ENCODE results near the gene PTTG1IP. TPM values are rescaled to one million over a fixed set of nuclear protein-coding genes. Genes with fewer than 3 reads are reported as not detected.

Gene PTTG1IP
- total RNA-seq, 2 experiments from 2014 or later: 38.9 to 58.1 TPM

DNA sequence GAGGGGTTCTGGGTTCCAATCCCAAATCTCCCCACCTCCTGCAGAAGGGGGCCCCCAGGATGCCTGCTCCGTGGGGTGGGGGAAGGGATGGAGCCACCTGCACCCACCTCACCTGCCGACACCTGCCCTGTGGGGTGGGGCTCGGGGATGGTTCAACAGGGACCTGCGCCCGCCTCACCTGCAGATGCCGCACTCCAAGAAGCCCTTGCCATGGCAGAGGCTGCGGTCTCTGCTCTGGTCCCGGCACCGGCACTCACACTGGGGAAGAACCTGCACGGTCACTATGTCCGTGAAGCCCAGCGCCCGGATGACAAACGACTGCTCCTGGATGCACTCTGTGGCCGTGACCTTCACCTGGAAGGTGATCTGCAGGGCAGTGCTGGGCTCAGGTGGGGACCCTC lies 18.1 kb upstream of the PTTG1IP start:
- Histone ChIP-seq H3K27ac (ENCODE audit: low read depth, low read length, poor library complexity, severe bottlenecking) (no peak overlapping the region), H3K9me2 (ENCODE audit: insufficient read depth, low read length) (no peaks in the 10 kb centered on the region), H3K4me3 (ENCODE audit: low read depth, low read length, poor library complexity, severe bottlenecking) (no peak overlapping the region), H3K36me3 (ENCODE audit: insufficient read depth, low read length) (no peaks in the 10 kb centered on the region), H4K20me1 (ENCODE audit: insufficient read depth, low read length) (no peaks in the 10 kb centered on the region), H3K4me2 (ENCODE audit: low read length) (no peak overlapping the region), H3K9me3 (ENCODE audit: low read length) (no peaks in the 10 kb centered on the region), H3K79me2 (ENCODE audit: insufficient read depth, low read depth, low read length) (no peaks in the 10 kb centered on the region), H2AFZ (ENCODE audit: low read length) (no peak overlapping the region), H3K4me1 (ENCODE audit: insufficient read depth, low read length, poor library complexity, severe bottlenecking) (no peaks in the 10 kb centered on the region)
- intact Hi-C loops (cut with micrococcal nuclease; ENCODE audit: unreplicated experiment): loop anchor here (1.0 to 2.0 kb wide), 2 partner anchors 19 to 41 kb away; no protein-coding TSS in a partner anchor
- BruUV-seq (replicated peaks): no TSS peak
- ChIA-PET CTCF (ENCODE audit: unreplicated experiment) (no interaction called here), POLR2A (no interaction called here)
- no peak for TF ChIP-seq EZH2phosphoT487 (IDR thresholded peaks at IDR 0.05; ENCODE audit: borderline replicate concordance, low read depth, low read length)
- TF ChIP-seq, protein P1, sequence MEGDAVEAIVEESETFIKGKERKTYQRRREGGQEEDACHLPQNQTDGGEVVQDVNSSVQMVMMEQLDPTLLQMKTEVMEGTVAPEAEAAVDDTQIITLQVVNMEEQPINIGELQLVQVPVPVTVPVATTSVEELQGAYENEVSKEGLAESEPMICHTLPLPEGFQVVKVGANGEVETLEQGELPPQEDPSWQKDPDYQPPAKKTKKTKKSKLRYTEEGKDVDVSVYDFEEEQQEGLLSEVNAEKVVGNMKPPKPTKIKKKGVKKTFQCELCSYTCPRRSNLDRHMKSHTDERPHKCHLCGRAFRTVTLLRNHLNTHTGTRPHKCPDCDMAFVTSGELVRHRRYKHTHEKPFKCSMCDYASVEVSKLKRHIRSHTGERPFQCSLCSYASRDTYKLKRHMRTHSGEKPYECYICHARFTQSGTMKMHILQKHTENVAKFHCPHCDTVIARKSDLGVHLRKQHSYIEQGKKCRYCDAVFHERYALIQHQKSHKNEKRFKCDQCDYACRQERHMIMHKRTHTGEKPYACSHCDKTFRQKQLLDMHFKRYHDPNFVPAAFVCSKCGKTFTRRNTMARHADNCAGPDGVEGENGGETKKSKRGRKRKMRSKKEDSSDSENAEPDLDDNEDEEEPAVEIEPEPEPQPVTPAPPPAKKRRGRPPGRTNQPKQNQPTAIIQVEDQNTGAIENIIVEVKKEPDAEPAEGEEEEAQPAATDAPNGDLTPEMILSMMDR (conservative IDR thresholded peaks at IDR 0.05; ENCODE audit: low read length): no peak
- DNase-seq (ENCODE audit: low spot score): no peak

DNA sequence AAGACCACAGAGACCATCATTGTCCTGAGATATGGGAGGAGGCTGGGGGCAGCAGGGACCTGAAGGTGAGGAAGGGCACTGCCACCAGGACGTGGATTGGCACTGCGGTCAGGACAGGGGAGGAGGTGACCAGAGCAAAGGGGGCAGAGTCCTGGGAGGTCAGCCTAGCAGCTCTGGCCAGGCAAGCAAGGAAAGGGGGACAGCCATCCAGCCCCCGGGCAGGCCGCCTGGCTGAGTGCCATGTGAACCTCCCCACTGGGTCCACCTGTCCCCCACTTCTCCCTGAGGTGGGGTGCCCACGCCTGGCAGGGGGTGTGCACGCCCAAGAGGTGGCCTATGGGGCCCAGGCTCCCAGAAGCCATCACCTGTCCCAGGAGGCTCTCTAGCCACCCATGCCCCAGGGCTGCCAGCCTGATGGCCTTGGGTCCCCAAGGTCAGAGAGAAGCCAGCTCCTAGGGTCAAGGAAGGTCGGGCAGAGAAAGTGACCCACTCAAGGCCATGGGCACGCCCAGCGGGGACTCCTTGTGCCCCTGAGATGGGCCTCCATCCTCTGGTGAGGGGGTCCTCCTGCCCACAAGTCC lies 17.6 kb upstream of the PTTG1IP start:
- Histone ChIP-seq H3K4me2 (ENCODE audit: low read length) (no peak overlapping the region), H3K36me3 (ENCODE audit: insufficient read depth, low read length) (no peaks in the 10 kb centered on the region), H4K20me1 (ENCODE audit: insufficient read depth, low read length) (no peaks in the 10 kb centered on the region), H3K79me2 (ENCODE audit: insufficient read depth, low read depth, low read length) (no peaks in the 10 kb centered on the region), H3K4me1 (ENCODE audit: insufficient read depth, low read length, poor library complexity, severe bottlenecking) (no peaks in the 10 kb centered on the region), H3K9me3 (ENCODE audit: low read length) (no peaks in the 10 kb centered on the region), H2AFZ (ENCODE audit: low read length) (no peak overlapping the region), H3K4me3 (ENCODE audit: low read depth, low read length, poor library complexity, severe bottlenecking) (no peak overlapping the region), H3K27ac (ENCODE audit: low read depth, low read length, poor library complexity, severe bottlenecking) (no peak overlapping the region), H3K9me2 (ENCODE audit: insufficient read depth, low read length) (no peaks in the 10 kb centered on the region)
- no TSS peak for BruUV-seq (replicated peaks)
- DNase-seq (ENCODE audit: low spot score): no peak
- ChIA-PET CTCF (ENCODE audit: unreplicated experiment) (no interaction called here), POLR2A (no interaction called here)
- intact Hi-C loops (cut with micrococcal nuclease; ENCODE audit: unreplicated experiment): no loop called here
- TF ChIP-seq, protein P1 (conservative IDR thresholded peaks at IDR 0.05; ENCODE audit: low read length): no peak
- TF ChIP-seq EZH2phosphoT487 (IDR thresholded peaks at IDR 0.05; ENCODE audit: borderline replicate concordance, low read depth, low read length): no peak

DNA sequence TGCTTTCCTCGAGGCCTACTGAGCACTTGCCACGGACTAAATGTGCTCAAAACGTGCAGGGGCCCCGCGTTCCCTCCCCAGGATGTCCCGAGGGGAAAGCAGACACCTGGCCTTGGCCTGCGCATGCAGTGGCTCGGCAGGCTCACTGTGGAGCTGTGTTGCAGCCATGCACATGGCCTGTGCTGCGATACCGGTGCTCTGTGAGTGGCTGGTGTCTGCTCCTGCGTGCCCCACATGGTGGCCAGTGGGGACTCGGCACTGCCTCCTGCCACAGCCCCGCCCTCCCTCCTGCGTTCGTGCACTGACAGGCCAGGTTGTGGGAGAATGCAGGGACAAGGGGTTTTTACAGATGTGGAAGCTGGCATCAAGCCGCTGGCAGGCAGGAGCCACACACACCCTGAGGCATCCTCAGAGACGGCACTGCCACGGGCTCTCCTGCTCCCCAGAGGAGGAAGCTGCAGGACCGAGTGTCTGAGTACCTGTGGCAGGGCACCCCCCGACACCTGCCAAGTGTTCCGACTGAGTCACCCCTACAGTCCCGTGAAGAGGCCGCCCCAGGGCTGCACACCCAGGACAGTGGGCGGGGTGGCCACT lies 16.9 kb upstream of the PTTG1IP start:
- no peaks in the 10 kb centered on the region for H3K9me3 ChIP-seq (ENCODE audit: low read length)
- BruUV-seq (replicated peaks): no TSS peak
- no peak overlapping the region for H2AFZ ChIP-seq (ENCODE audit: low read length)
- H3K36me3 ChIP-seq (ENCODE audit: insufficient read depth, low read length): no peaks in the 10 kb centered on the region
- ChIA-PET POLR2A (no interaction called here), CTCF (ENCODE audit: unreplicated experiment) (no interaction called here)
- H3K4me1 ChIP-seq (ENCODE audit: insufficient read depth, low read length, poor library complexity, severe bottlenecking): no peaks in the 10 kb centered on the region
- H3K4me2 ChIP-seq (ENCODE audit: low read length): no peak overlapping the region
- no peak overlapping the region for H3K27ac ChIP-seq (ENCODE audit: low read depth, low read length, poor library complexity, severe bottlenecking)
- TF ChIP-seq EZH2phosphoT487 (IDR thresholded peaks at IDR 0.05; ENCODE audit: borderline replicate concordance, low read depth, low read length): no peak
- TF ChIP-seq, protein P1 (conservative IDR thresholded peaks at IDR 0.05; ENCODE audit: low read length): no peak
- no peak overlapping the region for H3K4me3 ChIP-seq (ENCODE audit: low read depth, low read length, poor library complexity, severe bottlenecking)
- DNase-seq (ENCODE audit: low spot score): no peak
- no peaks in the 10 kb centered on the region for H3K79me2 ChIP-seq (ENCODE audit: insufficient read depth, low read depth, low read length)
- H3K9me2 ChIP-seq (ENCODE audit: insufficient read depth, low read length): no peaks in the 10 kb centered on the region
- intact Hi-C loops (cut with micrococcal nuclease; ENCODE audit: unreplicated experiment): no loop called here
- H4K20me1 ChIP-seq (ENCODE audit: insufficient read depth, low read length): no peaks in the 10 kb centered on the region

Data from OCI-LY7 (cell line).